Activated CD4-positive, alpha-beta T cell treated with anti-CD3 and anti-CD28 coated beads for 48 hours (primary cell): Measurements from ENCODE around the gene USP53.
"Not testable (repeated sequence)": the region's sequence is repeated elsewhere in the genome, so short reads cannot be mapped to it uniquely, and the experiment has no call there.

Experiments
- DNase-seq: peaks from one replicate; pipeline ENCODE4 v3.0.0-alpha.2; 2020

Gene USP53

DNA sequence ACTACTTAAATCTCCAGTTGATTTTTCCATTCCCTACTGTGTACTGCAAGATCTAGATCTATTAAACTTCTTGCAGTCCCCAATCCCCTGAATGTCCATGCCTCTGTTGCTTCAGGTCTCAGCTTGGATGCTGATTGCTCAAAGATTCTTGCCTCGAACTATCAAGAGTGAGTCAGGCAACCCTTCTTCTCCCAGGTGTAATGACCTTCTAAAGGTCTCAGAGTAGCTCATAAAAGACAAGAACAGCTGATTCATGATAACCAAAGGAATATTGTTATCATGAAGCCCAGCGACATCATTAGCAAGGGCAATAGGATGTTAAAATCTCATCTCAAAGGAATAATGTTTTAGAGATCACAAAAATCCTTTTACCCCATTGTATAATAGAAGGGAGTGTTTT, 116.2 kb downstream of the USP53 start:
- DNase-seq, result no peak

DNA sequence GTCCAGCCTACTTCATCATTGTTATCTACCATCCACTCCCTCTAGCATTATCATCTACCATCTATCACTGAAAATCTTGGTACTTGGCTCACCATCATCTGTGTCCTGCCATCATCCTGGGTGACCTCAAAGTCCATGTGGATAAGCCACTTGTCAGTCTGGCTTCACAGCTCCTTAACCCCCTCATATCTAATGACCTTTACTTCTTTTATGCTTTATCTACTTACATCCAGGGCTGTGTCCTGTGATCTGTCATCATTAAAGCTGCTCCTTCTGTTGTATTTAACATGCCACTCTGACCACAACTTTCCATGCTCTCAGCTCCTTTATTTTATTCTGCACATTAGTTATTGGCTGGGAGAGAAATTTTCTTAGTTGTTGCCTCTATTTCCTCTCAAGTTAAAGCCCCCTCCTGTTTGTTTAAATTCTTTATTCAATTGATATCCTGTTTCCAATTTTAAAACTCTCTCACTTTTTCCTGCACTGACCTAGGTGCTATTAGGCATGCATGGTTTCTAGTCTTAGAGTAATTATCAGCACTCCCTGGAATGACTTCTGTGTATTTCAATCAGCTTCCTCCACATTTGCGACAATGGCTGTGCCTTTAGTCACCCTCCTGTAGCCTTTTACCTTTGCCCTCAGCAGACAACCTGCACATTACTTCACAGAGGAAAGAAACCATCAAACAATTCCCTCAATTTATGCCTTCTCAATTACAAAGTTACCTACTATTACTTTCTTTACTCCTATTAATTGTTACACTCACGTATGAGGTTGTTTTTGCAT, 117.5 kb downstream of the USP53 start:
- no peak for DNase-seq

DNA sequence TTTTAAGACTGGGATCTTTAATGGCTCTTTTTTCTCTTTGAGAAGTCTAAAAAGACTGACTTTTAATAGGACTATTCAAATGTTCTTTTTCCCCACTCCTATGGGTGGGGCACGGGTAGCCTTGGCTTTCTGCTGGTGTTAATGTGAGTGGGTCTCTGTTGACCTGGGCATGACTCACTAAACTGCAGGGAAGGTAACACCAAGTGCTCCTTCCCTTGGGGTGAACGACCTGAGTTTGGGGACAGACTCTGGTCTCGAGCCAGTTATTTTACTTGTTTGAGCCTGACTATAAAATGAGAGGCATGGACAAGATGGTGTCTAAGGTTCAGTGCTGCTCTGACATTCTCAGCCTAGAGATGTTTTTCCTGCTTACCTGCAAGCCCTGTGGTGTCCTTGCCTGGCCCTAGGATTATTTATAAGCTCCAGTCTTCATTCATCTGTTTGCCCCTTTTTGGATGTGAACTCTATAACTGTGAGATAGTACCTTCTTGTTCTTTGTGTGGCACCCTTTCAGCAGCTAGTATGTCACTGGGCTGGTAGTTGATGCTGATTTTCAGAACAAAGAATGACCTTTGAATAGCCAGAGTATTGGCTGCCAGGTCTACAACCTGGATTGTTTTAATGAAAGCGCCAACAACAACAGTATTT, 123.9 kb downstream of the USP53 start:
- not testable (repeated sequence) for DNase-seq

DNA sequence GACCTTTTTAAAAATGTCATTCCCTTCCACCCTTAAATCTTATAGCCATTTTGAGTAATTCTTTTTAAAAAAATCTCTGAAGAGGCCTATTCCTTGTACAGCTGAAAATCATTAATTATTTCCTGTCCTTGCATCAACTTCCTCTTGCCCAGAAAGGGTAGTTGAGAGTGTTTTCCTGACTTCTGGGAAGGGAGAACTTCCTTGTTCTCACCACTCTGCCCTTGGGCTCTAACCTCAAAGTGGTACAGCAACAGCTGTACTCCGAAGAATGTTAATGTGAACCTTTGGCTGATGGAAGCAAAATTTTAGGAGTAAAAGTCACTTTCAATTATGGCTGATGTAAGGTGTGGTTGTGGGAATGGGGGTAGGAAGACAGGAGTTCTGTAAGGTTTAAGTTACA, 124.5 kb downstream of the USP53 start:
- DNase-seq, result no peak

DNA sequence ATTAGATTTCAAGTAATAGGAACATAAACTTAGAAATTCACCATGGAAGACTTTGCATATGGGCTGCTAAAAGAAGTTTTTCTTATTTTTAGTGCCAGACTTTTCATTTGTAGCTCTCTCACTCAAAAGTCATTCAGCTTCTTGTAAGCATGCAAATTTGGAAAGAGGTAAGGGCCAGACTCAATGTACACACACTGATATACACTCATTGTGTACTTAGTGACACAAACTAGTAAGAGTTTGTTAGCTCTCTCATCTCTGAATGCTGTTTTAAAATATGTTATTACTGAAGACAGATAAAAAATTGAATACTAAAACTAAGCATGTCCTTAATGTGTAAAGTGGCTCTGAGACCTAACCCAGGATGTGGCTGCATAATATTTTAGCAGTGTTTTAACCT, 127.4 kb downstream of the USP53 start:
- not testable (repeated sequence) for DNase-seq

DNA sequence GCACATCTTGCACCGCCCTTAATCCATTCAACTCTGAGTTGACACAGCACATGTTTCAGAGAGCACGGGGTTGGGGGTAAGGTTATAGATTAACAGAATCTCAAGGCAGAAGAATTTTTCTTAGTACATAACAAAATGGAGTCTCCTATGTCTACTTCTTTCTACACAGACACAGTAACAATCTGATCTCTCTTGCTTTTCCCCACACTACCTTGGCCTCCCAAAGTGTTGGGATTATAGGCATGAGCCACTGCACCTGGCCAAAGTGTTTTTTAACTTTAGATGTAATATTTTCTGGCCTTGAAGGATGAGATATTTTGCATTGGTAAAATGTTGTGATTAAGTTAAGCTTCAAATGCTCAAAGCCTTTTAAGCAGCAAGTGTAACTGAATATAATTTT, 130.8 kb downstream of the USP53 start:
- DNase-seq, result not testable (repeated sequence)
